Rectal smooth muscle tissue (tissue), 1 donor: ENCODE measurements around the gene NAA15.

Experiments
- H3K27ac ChIP-seq: one replicate; pipeline ENCODE4 v1.7.0; 2013; ENCODE audit warnings: low read depth, low read length, inconsistent platforms
- H3K27me3 ChIP-seq: one replicate; pipeline ENCODE4 v1.7.0; 2013; ENCODE audit warnings: low read length; ENCODE audit not compliant: control insufficient read depth, insufficient read depth
- H3K36me3 ChIP-seq: one replicate; pipeline ENCODE4 v1.7.0; 2013; ENCODE audit warnings: low read length; ENCODE audit not compliant: control insufficient read depth, insufficient read depth
- H3K4me1 ChIP-seq: one replicate; pipeline ENCODE4 v1.7.0; 2013; ENCODE audit warnings: low read length; ENCODE audit not compliant: control insufficient read depth, insufficient read depth
- H3K4me3 ChIP-seq: one replicate; pipeline ENCODE4 v1.7.0; 2013; ENCODE audit warnings: low read length
- H3K9ac ChIP-seq: one replicate; pipeline ENCODE4 v1.7.0; 2013; ENCODE audit warnings: low read length

Gene NAA15

DNA sequence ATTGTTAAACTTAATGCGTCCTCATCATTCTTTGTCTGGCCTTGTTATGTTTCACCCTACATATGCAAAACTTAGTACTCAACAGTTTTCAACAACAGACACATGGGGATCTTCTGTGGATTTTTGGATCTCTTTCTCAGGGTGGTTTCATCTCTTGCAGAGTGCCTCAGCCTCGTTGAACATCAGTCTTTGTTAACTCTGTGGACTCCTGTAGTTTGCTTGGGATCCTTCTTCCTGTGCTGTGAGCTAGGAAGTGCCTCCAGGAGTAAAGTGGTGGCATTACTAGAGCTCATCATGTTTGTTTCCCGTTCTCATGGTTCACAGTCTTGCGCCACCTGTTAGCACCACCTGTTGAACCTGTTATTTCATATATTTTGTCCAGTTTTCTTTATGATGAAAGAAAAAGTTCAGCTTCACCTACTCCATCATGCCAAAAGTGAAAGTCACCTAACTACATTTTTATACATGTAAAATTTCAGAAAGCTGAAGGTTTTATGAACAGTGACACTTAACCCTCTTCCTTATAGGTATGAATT, 28.4 kb downstream of the NAA15 start:
- Histone ChIP-seq H3K9ac (no peak overlapping the region), H3K36me3 (no peaks in the 10 kb centered on the region), H3K27ac (no peak overlapping the region), H3K27me3 (no peaks in the 10 kb centered on the region), H3K4me3 (no peak overlapping the region), H3K4me1 (no peaks in the 10 kb centered on the region)

DNA sequence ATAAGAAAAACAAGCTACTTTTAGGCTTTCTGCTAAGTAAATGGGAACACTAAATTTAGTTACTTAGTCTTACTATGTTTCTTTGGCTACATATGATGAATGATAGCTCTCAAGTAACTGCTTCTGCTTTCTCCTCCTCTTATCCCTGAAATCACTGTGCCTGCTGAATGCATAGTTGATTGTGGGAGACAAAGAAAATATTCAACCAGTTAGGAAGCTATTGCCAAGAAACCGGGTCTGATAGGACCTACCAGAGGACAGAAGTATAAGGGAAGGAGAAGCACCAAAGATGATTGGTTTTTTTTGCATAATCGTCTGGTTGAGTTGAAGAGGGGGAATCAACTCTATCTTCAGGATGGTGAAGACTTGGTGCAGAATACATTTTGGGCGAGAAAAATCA, 29.0 kb downstream of the NAA15 start:
- Histone ChIP-seq H3K4me3 (no peak overlapping the region), H3K36me3 (no peaks in the 10 kb centered on the region), H3K9ac (no peak overlapping the region), H3K27ac (no peak overlapping the region), H3K4me1 (no peaks in the 10 kb centered on the region), H3K27me3 (no peaks in the 10 kb centered on the region)

DNA sequence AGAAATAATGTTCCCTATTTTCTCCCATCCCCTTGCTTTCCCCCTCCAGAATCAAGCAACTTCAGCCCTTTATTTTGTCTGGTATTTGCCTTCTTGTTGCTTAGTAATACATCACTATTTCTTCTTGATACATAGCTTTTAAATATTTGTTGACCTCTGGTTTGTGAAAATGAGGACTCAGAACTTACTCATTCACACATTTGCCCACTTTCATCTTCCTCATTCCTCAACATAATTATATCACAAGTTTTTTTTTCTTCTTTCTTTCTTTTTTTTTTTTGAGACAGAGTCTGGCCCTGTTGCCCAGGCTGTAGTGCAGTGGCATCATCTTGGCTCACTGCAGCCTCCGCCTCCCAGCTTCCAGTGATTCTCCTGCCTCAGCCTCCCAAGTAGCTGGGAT, 29.9 kb downstream of the NAA15 start:
- H3K4me3 ChIP-seq, result no peak overlapping the region
- no peaks in the 10 kb centered on the region for H3K4me1 ChIP-seq
- H3K27me3 ChIP-seq, result no peaks in the 10 kb centered on the region
- no peak overlapping the region for H3K9ac ChIP-seq
- H3K27ac ChIP-seq, result no peak overlapping the region
- H3K36me3 ChIP-seq, result no peaks in the 10 kb centered on the region

DNA sequence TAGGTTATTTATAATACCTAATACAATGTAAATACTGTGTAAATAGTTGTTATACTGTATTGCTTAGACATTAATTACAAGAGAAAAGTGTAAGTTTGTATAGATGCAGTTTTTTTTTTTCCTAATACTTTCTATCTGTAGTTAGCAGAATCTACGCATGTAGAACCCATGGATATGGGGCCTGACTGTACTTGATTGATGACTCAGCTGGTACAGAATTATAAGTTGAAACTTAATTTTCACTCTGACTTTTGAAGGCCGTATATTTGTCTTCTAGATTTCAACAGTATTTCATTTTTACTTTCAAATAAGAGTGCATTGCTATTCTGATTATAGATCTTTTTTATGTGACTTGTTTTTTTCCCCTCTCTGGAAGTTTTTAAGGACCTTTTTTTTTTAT, 31.7 kb downstream of the NAA15 start:
- no peaks in the 10 kb centered on the region for H3K4me1 ChIP-seq

DNA sequence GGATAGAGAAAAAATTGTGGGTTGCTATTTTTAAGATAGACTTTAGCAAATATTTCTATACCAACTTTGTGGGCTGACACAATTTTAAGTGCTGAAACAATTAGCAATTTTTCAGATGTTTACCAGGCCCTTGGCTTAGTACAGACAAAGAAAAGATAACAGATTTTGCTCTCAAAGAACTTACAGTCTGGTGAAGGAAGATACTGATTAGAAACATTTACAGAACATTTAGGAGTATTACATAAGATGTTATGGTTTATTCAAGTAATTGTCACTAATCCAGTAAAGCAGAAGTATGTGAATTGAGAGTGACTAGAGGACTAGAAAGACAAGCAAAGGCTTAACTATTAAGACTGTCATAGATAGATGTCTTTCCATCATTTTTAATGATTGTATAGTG, 36.3 kb downstream of the NAA15 start:
- Histone ChIP-seq H3K4me1 (no peaks in the 10 kb centered on the region), H3K9ac (no peak overlapping the region), H3K4me3 (no peak overlapping the region), H3K27me3 (no peaks in the 10 kb centered on the region), H3K27ac (no peak overlapping the region), H3K36me3 (no peaks in the 10 kb centered on the region)

More for the DNA sequence above, 31.7 kb downstream of the NAA15 start:
- no peaks in the 10 kb centered on the region for H3K36me3 ChIP-seq
- no peak overlapping the region for H3K27ac ChIP-seq
- H3K27me3 ChIP-seq, result no peaks in the 10 kb centered on the region
- H3K9ac ChIP-seq, result no peak overlapping the region
- H3K4me3 ChIP-seq, result no peak overlapping the region

DNA sequence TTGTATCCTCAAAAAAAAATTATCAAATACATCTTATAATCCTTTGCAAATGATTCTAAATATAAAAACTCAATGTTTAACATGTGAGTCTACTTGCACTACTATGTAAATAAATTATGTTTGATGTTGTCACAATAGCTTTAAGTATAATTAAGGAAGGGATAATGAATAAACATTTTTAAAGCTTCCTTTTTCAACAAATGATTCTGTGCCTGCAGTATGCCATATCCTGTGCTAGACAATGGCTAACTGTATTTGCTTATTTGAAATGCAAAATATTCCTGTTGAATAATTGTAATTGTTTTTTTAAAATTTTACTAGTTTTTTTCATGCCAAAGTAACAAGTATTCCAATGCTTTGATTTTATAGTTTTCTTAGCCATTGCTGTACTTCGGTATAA, 60.0 kb downstream of the NAA15 start:
- Histone ChIP-seq H3K4me3 (no peak overlapping the region), H3K4me1 (no peaks in the 10 kb centered on the region), H3K9ac (no peak overlapping the region), H3K27ac (no peak overlapping the region), H3K36me3 (no peaks in the 10 kb centered on the region), H3K27me3 (no peaks in the 10 kb centered on the region)

DNA sequence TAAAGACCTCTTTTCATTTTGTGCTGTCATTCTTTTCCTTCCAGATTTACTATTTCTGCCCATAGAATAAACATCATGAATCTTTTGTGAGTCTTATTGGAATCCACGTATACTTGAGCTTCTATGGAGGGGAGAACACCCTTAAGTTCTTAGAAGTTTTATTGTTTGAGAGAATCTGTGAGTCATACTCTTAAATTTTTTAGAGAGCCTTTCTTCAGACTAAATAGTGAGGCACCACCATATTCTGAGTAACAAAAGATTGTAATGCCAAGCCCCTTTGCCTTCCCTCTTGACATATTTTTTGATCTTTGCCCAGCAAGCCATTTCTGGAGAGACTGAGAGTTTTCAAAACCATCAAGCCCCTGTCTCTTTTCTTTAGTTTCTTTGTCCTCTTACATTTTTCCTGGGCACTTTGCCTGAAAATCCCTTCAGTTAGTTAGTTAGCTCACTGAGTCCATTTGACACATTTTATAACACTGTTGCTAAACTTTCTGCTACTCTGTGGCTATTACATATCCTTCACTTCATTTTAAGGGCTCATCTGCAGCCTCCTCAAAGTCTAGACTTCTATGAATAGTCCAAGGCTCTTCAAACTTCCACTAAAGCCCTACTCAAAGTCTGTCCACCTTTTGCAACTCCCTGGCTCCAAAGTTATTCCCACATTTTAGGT, 66.3 kb downstream of the NAA15 start:
- Histone ChIP-seq H3K4me1 (peaks cover 5% of the 10 kb centered on the region), H3K27me3 (no peaks in the 10 kb centered on the region), H3K27ac (peak overlapping the region; percentile 19), H3K36me3 (no peaks in the 10 kb centered on the region), H3K9ac (no peak overlapping the region), H3K4me3 (no peak overlapping the region)

DNA sequence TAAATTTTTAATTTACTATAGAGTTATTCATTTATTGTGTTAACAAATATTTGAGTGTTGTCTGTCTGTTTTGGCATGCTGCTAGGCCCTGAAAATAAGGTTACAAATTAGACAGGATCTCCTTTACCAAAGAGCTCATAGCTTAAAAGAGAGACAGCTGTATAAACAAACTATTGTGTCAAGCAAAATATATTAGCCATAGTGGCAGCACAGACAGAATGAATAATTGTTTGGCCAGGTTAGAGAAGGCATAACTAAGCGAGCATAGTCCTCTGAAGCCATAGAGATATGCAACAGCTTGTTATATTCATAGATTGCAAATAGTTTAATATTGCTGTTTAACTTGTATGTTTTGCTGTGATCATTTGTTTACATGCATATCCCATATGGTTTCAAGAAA, 67.7 kb downstream of the NAA15 start:
- no peaks in the 10 kb centered on the region for H3K36me3 ChIP-seq
- no peak overlapping the region for H3K4me3 ChIP-seq
- H3K27me3 ChIP-seq, result no peaks in the 10 kb centered on the region
- H3K9ac ChIP-seq, result no peak overlapping the region
- peaks cover 5% of the 10 kb centered on the region for H3K4me1 ChIP-seq
- H3K27ac ChIP-seq, result no peak overlapping the region

DNA sequence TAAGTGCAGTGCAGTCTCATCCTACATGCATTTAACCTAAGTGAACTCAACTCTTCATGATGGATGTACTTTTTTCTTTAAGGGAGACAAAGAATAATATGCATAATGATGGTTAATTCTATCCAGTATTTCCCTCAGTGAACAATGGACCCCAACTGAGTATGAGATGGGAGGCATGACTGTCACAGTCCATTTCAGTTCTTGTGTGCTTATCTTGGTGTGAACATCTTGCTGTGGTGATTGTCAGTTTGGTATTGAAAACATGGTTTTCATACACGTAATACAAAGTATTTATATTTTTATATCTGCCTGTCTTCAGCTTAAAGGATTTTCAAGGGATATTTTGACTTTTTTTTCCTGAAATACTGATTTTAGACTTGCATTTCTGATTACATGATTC, 72.9 kb downstream of the NAA15 start:
- Histone ChIP-seq H3K4me3 (no peak overlapping the region), H3K27ac (no peak overlapping the region), H3K36me3 (peaks cover 7% of the 10 kb centered on the region), H3K27me3 (no peaks in the 10 kb centered on the region), H3K4me1 (no peaks in the 10 kb centered on the region), H3K9ac (no peak overlapping the region)

DNA sequence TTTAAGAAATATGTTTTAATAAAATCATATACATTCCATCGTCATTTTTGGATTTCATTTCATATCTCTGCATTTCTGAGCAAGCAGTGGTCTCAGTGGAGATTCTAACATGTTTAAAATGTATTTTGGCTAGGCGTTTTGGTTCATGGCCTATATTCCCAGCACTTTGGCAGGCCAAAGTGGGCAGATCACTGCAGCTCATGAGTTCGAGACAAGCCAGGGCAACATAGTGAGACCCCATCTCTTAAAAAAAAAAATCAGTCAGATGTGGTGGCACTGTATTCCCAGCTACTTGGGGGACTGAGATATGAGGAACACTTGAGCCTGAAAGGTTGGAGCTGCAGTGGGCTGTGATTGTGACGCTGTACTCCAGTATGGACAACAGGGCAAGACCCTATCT, 85.1 kb downstream of the NAA15 start:
- H3K4me1 ChIP-seq, result peaks cover 3% of the 10 kb centered on the region
- H3K27me3 ChIP-seq, result no peaks in the 10 kb centered on the region
- no peak overlapping the region for H3K27ac ChIP-seq
- H3K4me3 ChIP-seq, result no peak overlapping the region
- peaks cover 7% of the 10 kb centered on the region for H3K36me3 ChIP-seq
- H3K9ac ChIP-seq, result no peak overlapping the region

DNA sequence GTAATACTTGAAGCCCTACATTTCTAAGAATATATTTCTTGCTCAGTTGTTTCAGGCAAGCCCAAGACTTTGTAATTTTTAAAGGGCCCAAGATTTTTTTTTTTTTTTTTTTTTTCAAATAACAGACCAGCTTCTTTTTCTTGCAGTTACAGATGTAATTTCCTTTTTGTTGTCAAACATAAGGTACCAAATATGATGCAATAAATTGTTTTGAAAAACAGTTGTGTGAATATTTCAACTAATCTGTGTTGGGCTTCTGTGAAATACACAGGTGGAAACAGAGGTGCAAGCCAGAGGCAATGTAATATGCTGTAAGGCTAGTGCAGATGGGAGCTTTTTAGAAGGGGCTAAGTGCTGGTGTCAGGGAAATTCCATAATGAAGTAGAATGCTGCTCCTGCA, 87.8 kb downstream of the NAA15 start:
- H3K36me3 ChIP-seq, result peaks cover 7% of the 10 kb centered on the region

DNA sequence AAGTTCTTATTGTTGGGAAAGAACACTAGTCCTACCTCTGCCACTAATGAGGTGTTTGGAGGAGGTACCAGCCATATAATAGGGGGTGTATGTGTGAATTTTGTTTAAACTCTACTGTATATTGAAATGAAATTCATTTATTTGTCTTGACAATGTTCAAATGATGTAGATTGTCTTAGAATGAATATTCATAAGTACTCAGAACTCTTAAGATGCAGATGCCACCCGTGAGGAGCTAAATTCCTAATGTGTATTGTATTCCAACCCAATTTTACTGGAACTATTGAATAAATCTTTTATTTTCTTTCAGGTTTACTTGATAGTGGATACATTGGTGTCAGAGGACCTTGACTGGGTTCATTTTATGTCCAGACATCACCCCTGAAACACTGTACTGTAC, 88.7 kb downstream of the NAA15 start:
- H3K27ac ChIP-seq, result no peak overlapping the region
- no peaks in the 10 kb centered on the region for H3K27me3 ChIP-seq
- H3K4me3 ChIP-seq, result no peak overlapping the region
- no peak overlapping the region for H3K9ac ChIP-seq
- H3K4me1 ChIP-seq, result no peaks in the 10 kb centered on the region
- peaks cover 7% of the 10 kb centered on the region for H3K36me3 ChIP-seq

More for the DNA sequence above, 87.8 kb downstream of the NAA15 start:
- H3K9ac ChIP-seq, result no peak overlapping the region
- no peak overlapping the region for H3K4me3 ChIP-seq
- H3K4me1 ChIP-seq, result no peaks in the 10 kb centered on the region
- no peak overlapping the region for H3K27ac ChIP-seq
- no peaks in the 10 kb centered on the region for H3K27me3 ChIP-seq

DNA sequence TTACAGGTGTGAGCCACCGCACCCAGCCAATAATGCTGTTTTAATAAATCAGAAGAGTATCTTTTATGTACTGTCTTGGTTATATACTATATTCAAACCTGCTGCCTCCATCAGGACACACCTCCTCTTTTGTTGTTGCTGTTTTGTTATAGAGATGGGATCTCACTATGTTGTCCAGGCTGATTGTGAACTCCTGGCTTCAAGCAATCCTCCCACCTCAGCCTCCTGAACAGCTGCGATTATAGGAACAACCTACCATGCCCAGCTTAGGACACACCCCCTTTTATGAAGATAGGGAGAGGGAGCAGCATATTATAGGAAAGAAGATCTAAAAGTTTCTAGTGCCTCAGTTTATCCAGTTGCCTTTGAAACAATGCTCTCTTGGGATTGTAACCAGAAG, 90.4 kb downstream of the NAA15 start:
- H3K36me3 ChIP-seq, result peaks cover 2% of the 10 kb centered on the region
- no peaks in the 10 kb centered on the region for H3K4me1 ChIP-seq
- H3K27me3 ChIP-seq, result no peaks in the 10 kb centered on the region

More for the DNA sequence above, 90.4 kb downstream of the NAA15 start:
- Histone ChIP-seq H3K9ac (no peak overlapping the region), H3K4me3 (no peak overlapping the region), H3K27ac (no peak overlapping the region)
